Hepatocyte (in vitro differentiated cells): ENCODE measurements around the gene TOGARAM1. TPM values are rescaled to one million over a fixed set of nuclear protein-coding genes. Genes with fewer than 3 reads are reported as not detected.

Source experiments
- DNase-seq: peaks from one replicate; pipeline ENCODE4 v3.0.0-alpha.2; 2016; ENCODE audit warnings: low spot score
- H2AFZ ChIP-seq: fragments of 200-600 bp; sonication (generic); 2 replicates; pipeline ENCODE4 v1.6.0; 2016; ENCODE audit warnings: antibody characterized with exemption, mild to moderate bottlenecking
- H3K27ac ChIP-seq: fragments of 200-600 bp; sonication (generic); 2 replicates; pipeline ENCODE4 v1.5.1; 2016; ENCODE audit warnings: mild to moderate bottlenecking
- H3K27me3 ChIP-seq: fragments of 200-600 bp; sonication (generic); 2 replicates; pipeline ENCODE4 v1.6.1; 2016
- H3K36me3 ChIP-seq: fragments of 200-600 bp; sonication (generic); replicated peaks from 2 replicates; pipeline ENCODE4 v1.5.1; 2016; ENCODE audit warnings: low read depth; ENCODE audit not compliant: insufficient read depth
- H3K4me1 ChIP-seq: fragments of 200-600 bp; sonication (generic); 2 replicates; pipeline ENCODE4 v1.5.1; 2016; ENCODE audit warnings: mild to moderate bottlenecking, moderate library complexity; ENCODE audit not compliant: insufficient read depth
- H3K4me2 ChIP-seq: fragments of 200-600 bp; sonication (generic); 2 replicates; pipeline ENCODE4 v1.6.0; 2016
- H3K4me3 ChIP-seq: fragments of 200-600 bp; sonication (generic); 2 replicates; pipeline ENCODE4 v1.5.1; 2016; ENCODE audit warnings: mild to moderate bottlenecking
- H3K79me2 ChIP-seq: fragments of 200-600 bp; sonication (generic); 2 replicates; pipeline ENCODE4 v1.6.0; 2017; ENCODE audit warnings: mild to moderate bottlenecking
- H3K9me2 ChIP-seq: fragments of 200-600 bp; sonication (generic); replicated peaks from 2 replicates; pipeline ENCODE4 v1.6.0; 2017; ENCODE audit warnings: mild to moderate bottlenecking; ENCODE audit not compliant: insufficient read depth
- H3K9me3 ChIP-seq: fragments of 200-600 bp; sonication (generic); 2 replicates; pipeline ENCODE4 v1.5.1; 2016; ENCODE audit warnings: low read depth, mild to moderate bottlenecking
- H4K20me1 ChIP-seq: fragments of 200-600 bp; sonication (generic); 2 replicates; pipeline ENCODE4 v1.6.0; 2016; ENCODE audit warnings: mild to moderate bottlenecking; ENCODE audit not compliant: insufficient read depth, poor library complexity, severe bottlenecking
- CTCF ChIP-seq: fragments of 200-600 bp; sonication (generic); IDR thresholded peaks from 2 replicates; pipeline ENCODE4 v1.5.1; 2016; ENCODE audit warnings: antibody characterized with exemption, mild to moderate bottlenecking; ENCODE audit not compliant: poor library complexity
- EZH2 ChIP-seq: fragments of 200-600 bp; sonication (generic); IDR thresholded peaks from 2 replicates; pipeline ENCODE4 v1.6.1; 2016; ENCODE audit warnings: antibody characterized with exemption, mild to moderate bottlenecking, borderline replicate concordance
- EZH2phosphoT487 ChIP-seq: fragments of 200-600 bp; sonication (generic); IDR thresholded peaks from one replicate; pipeline ENCODE4 v1.6.1; 2018; ENCODE audit warnings: antibody characterized with exemption, mild to moderate bottlenecking, low read depth, moderate library complexity; ENCODE audit not compliant: unreplicated experiment, severe bottlenecking
- WGBS: methylation state at CpG from one replicate; pipeline ENCODE4 v1.1.6; 2016; ENCODE audit warnings: low lambda C conversion rate; ENCODE audit errors: missing lambda C conversion rate; 5-methylcytosine and 5-hydroxymethylcytosine counted together
- polyA plus RNA-seq: library from polyadenylated mRNA; unstranded; fragments of >200 nt; fragmentation: Nextera tagmentation; extraction: Ambion mirVana; gene quantifications from 2 replicates; pipeline ENCODE4 v1.2.1, GENCODE V29; 2016
- total RNA-seq: library from RNA; depleted of rRNA; stranded (reverse); fragments of >200 nt; gene quantifications from 2 replicates; pipeline ENCODE4 v1.2.3, GENCODE V29; 2014

TOGARAM1 gene
- total and polyA plus RNA-seq, 2 experiments from 2014 or later = 9.3 to 36.2 TPM

GRCh38 chr14:45083617-45083975 is 121.6 kb downstream of the TOGARAM1 start:
- Histone ChIP-seq H3K27ac (peak overlapping the region; percentile 49), H3K9me2 (no peaks in the 10 kb centered on the region), H3K9me3 (no peaks in the 10 kb centered on the region), H3K4me2 (peak overlapping the region; percentile 75), H4K20me1 (peaks cover 42% of the 10 kb centered on the region), H2AFZ (peak overlapping the region; percentile 95), H3K4me3 (peak overlapping the region; percentile 24), H3K79me2 (peaks cover 45% of the 10 kb centered on the region), H3K27me3 (no peaks in the 10 kb centered on the region), H3K36me3 (no peaks in the 10 kb centered on the region), H3K4me1 (peaks cover 13% of the 10 kb centered on the region)
- no peak for DNase-seq
- TF ChIP-seq EZH2 = no peak
- TF ChIP-seq CTCF = no peak
- TF ChIP-seq EZH2phosphoT487 = no peak
- 3% methylated on average over 9 of the region's 10 CpGs for WGBS

- Histone ChIP-seq H3K27ac (peak within 1 kb of the TSS; percentile 93), H3K36me3 (no peaks in the 10 kb centered on the region), H3K27me3 (no peaks in the 10 kb centered on the region), H2AFZ (peak within 1 kb of the TSS; percentile 95), H3K9me3 (no peaks in the 10 kb centered on the region), H3K9me2 (no peaks in the 10 kb centered on the region), H3K4me3 (peak within 1 kb of the TSS; percentile 88), H3K4me2 (peak within 1 kb of the TSS; percentile 76), H4K20me1 (peaks cover 47% of the 10 kb centered on the region), H3K79me2 (peaks cover 51% of the 10 kb centered on the region), H3K4me1 (peaks cover 13% of the 10 kb centered on the region)
- DNase-seq = peak; percentile 98
- TF ChIP-seq CTCF (no peak), EZH2phosphoT487 (no peak), EZH2 (no peak)
- under 1% methylated on average over 34 of the region's 49 CpGs for WGBS
Observed at GRCh38 chr14:45083976-45084722, 122.2 kb downstream of the TOGARAM1 start, which contains the start of gene PRPF39. Gene PRPF39 (plus strand): TSS chr14:45084116. CDS start chr14:45095240, 11,124 bp downstream.

GRCh38 chr14:45084946-45085346 is 123.0 kb downstream of the TOGARAM1 start:
- Histone ChIP-seq H3K9me2 (no peaks in the 10 kb centered on the region), H3K4me2 (peak overlapping the region; percentile 76), H3K4me3 (peak overlapping the region; percentile 88), H2AFZ (no peak overlapping the region), H3K79me2 (peaks cover 59% of the 10 kb centered on the region), H3K36me3 (no peaks in the 10 kb centered on the region), H3K9me3 (no peaks in the 10 kb centered on the region), H3K4me1 (peaks cover 13% of the 10 kb centered on the region), H3K27ac (peak overlapping the region; percentile 93), H3K27me3 (no peaks in the 10 kb centered on the region), H4K20me1 (peaks cover 55% of the 10 kb centered on the region)
- no peak for TF ChIP-seq EZH2
- TF ChIP-seq EZH2phosphoT487 = no peak
- no peak for TF ChIP-seq CTCF
- peak; percentile 38 for DNase-seq
- WGBS = 6% methylated on average over 4 of the region's 4 CpGs
